SK-N-MC (cell line): ENCODE results near the gene CACNA1C.

Source experiments
- DNase-seq: peaks from one replicate; pipeline ENCODE4 v3.0.0-alpha.2; 2011; ENCODE audit warnings: low read depth, low spot score
- H3K27ac ChIP-seq: fragments of 200-600 bp; sonication (generic); 2 replicates; pipeline ENCODE4 v1.5.1; 2016; ENCODE audit warnings: mixed run types
- H3K36me3 ChIP-seq: fragments of 200-600 bp; sonication (generic); 2 replicates; pipeline ENCODE4 v1.6.1; 2017; ENCODE audit warnings: antibody characterized with exemption, low read length, mixed read lengths; ENCODE audit not compliant: insufficient read depth
- H3K4me3 ChIP-seq: fragments of 200-600 bp; sonication (generic); 2 replicates; pipeline ENCODE4 v1.5.1; 2016
- H3K9ac ChIP-seq: fragments of 200-600 bp; sonication (generic); 2 replicates; pipeline ENCODE4 v1.8.0; 2017; ENCODE audit warnings: mixed run types, mixed read lengths; ENCODE audit not compliant: insufficient read length
- H3K9me3 ChIP-seq: fragments of 200-600 bp; sonication (generic); 2 replicates; pipeline ENCODE4 v1.6.1; 2017; ENCODE audit warnings: low read depth, mild to moderate bottlenecking, antibody characterized with exemption, low read length, moderate library complexity, mixed read lengths
- EZH2 ChIP-seq: fragments of 200-600 bp; sonication (generic); IDR thresholded peaks from one replicate; pipeline ENCODE4 v1.6.1; 2017; ENCODE audit warnings: antibody characterized with exemption
- FOXP2 ChIP-seq: optimal IDR thresholded peaks from 2 replicates; pipeline ENCODE3; 2011; ENCODE audit warnings: mild to moderate bottlenecking, moderate library complexity; ENCODE audit not compliant: insufficient read depth; ENCODE audit errors: extremely low read length, control extremely low read depth
- POLR2AphosphoS5 ChIP-seq: IDR thresholded peaks from 2 replicates; pipeline ENCODE4 v1.6.1; 2012; ENCODE audit warnings: mild to moderate bottlenecking, low read depth, low read length, borderline replicate concordance

Gene CACNA1C

DNA sequence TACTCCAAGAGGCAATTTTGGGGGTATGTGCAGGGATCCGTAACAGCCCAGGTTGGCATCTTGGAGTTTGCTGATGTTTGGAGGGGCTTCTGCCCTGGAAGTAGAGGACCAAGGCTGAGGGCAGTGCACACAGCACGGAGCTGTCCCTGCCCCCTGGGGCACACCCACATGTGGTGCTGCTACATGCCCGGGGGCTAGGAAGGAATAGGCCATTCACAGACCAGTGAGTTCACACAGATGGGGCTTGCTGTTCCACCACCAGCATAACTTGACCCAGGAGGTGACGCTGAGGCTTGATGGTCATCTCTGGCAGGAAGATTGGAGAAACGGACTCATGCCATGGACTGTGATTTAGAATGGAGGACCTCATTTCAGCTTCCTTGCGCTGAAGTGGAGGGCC is 510.9 kb downstream of the CACNA1C start:
- DNase-seq, result no peak
- Histone ChIP-seq H3K27ac (no peak overlapping the region), H3K36me3 (no peaks in the 10 kb centered on the region), H3K9me3 (no peaks in the 10 kb centered on the region), H3K9ac (no peak overlapping the region), H3K4me3 (no peak overlapping the region)
- TF ChIP-seq FOXP2 (no peak), POLR2AphosphoS5 (no peak), EZH2 (no peak)

DNA sequence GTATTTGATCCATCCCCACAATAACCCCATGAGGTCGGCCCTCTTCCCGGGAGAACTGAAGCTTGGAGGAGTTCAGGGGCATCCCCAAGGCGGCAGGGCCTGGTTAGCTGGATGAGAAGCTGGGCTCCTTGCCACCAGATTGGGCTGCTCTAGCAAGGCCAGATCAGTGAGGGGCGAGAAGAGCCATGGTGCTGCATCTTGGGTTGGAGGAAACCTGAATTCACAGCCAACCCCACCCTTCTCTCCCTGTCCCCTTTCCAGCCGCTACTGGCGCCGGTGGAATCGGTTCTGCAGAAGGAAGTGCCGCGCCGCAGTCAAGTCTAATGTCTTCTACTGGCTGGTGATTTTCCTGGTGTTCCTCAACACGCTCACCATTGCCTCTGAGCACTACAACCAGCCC is 513.4 kb downstream of the CACNA1C start:
- no peaks in the 10 kb centered on the region for H3K36me3 ChIP-seq
- no peak overlapping the region for H3K9ac ChIP-seq
- H3K9me3 ChIP-seq, result no peaks in the 10 kb centered on the region
- TF ChIP-seq FOXP2 (no peak), POLR2AphosphoS5 (no peak), EZH2 (no peak)
- H3K27ac ChIP-seq, result no peak overlapping the region
- no peak overlapping the region for H3K4me3 ChIP-seq
- no peak for DNase-seq

DNA sequence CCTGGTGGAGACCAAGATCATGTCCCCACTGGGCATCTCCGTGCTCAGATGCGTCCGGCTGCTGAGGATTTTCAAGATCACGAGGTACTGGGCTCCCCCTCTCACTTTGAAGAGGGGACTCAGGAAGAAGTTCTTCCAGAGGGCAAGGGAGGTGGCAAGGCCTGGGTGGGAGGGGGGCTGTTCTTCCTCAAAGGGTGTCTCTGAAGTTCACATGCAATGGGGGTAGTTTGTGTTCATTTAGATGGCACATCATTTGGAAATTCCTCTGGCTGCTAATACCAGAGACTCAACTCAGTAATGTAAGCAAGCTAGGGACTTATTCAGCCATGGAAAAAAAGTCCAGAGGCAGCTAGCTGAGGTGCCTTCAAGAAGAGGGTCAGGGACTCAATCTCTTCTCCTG is 514.9 kb downstream of the CACNA1C start:
- Histone ChIP-seq H3K36me3 (no peaks in the 10 kb centered on the region), H3K4me3 (no peak overlapping the region), H3K9me3 (no peaks in the 10 kb centered on the region), H3K9ac (no peak overlapping the region), H3K27ac (no peak overlapping the region)
- DNase-seq, result no peak
- TF ChIP-seq FOXP2 (no peak), EZH2 (no peak), POLR2AphosphoS5 (no peak)

DNA sequence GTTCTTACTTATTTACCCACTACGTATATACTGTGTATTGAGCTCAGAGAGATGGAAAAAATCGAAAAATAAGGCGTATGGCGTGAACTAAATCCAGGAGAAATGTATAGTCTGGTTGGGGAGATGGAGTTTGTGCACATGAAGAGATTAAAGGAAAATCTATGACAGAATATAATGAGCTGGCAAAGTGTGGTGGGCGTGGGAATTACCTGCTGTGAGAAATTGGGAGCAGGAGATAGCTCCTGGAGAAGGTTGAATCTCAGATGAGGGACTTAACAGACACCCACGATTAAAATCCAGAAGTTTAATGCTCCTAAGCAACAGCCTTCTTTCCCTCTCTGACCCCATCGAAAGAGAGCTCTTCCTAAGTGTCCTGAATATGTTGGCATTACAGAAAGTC is 517.8 kb downstream of the CACNA1C start:
- no peak for DNase-seq
- no peak overlapping the region for H3K4me3 ChIP-seq
- H3K36me3 ChIP-seq, result no peaks in the 10 kb centered on the region
- H3K9ac ChIP-seq, result no peak overlapping the region
- TF ChIP-seq EZH2 (no peak), FOXP2 (no peak), POLR2AphosphoS5 (no peak)
- H3K9me3 ChIP-seq, result no peaks in the 10 kb centered on the region
- no peak overlapping the region for H3K27ac ChIP-seq

DNA sequence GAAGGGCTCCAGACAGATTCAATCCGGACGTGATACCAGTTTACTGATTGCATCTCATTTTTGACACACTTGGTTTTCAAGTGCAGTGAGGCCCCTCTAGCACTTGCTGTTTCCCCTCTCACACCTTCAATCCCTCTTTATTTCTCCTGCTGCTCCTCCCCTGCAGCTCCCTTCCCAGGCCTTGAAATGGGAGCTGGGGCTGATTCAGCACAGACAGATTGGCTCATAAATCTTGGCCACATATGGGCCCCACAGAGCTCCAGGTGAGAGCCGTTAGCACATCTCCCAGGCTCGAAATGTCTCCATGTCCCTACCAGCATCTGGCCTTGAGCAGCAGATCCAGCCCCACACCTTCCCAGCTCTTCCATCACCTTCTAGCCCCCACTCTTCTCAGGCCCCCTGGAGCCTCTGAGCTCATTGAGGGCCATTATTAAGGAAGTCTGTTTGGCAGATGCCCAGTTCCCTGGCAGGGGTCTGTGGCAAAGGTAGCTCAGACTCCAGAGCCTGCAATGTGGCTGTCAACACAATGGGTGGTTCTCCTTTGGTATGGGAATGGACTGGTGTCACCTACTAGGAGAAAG is 521.7 kb downstream of the CACNA1C start:
- H3K9ac ChIP-seq, result no peak overlapping the region
- no peak overlapping the region for H3K27ac ChIP-seq
- no peaks in the 10 kb centered on the region for H3K9me3 ChIP-seq
- H3K4me3 ChIP-seq, result no peak overlapping the region
- H3K36me3 ChIP-seq, result no peaks in the 10 kb centered on the region
- TF ChIP-seq EZH2 (no peak), POLR2AphosphoS5 (no peak), FOXP2 (no peak)
- DNase-seq, result no peak

DNA sequence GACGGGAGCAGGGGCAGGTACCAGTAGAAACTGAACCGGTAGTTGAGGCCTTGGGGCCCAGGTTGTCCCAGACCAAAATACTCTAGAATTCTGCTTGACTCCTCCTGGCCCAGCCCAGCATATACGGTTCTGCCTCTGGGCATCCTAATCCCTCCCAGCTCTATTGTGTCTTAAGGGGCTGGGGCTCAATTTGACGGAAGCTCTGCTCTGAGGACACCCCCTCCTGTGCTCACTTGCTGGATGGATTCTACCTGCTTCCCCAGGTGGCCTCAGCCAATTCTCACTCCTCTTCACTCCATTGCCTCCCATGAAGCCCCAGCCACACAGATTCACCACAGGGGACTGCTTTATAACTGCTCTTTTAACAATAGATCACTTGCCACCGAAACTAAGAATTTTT is 522.5 kb downstream of the CACNA1C start:
- Histone ChIP-seq H3K9me3 (no peaks in the 10 kb centered on the region), H3K36me3 (no peaks in the 10 kb centered on the region), H3K27ac (no peak overlapping the region), H3K4me3 (no peak overlapping the region), H3K9ac (no peak overlapping the region)
- TF ChIP-seq FOXP2, result no peak
- no peak for TF ChIP-seq POLR2AphosphoS5
- no peak for TF ChIP-seq EZH2
- no peak for DNase-seq

DNA sequence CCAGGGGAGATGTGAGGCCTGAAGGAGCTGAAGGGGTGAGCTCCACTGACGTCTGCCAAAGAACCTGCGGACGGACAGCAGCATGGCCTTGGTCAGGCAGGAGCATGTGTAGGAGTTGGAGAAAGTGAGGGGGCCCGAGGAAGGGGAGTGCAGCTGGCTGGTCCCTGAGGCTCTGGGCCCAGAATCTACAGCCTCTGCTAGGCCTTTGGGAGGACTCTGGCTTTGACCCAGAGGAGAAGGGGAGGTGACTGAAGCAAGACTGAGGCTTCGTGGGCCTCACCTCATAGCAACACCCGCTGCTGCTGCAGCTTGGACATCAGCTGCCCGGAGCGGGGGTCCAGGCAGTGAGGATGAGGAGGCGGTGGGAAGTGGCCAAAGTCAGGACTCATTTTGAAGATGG is 525.4 kb downstream of the CACNA1C start:
- Histone ChIP-seq H3K9ac (no peak overlapping the region), H3K36me3 (no peaks in the 10 kb centered on the region), H3K9me3 (no peaks in the 10 kb centered on the region), H3K4me3 (no peak overlapping the region), H3K27ac (no peak overlapping the region)
- no peak for DNase-seq
- TF ChIP-seq FOXP2 (no peak), POLR2AphosphoS5 (no peak), EZH2 (no peak)

DNA sequence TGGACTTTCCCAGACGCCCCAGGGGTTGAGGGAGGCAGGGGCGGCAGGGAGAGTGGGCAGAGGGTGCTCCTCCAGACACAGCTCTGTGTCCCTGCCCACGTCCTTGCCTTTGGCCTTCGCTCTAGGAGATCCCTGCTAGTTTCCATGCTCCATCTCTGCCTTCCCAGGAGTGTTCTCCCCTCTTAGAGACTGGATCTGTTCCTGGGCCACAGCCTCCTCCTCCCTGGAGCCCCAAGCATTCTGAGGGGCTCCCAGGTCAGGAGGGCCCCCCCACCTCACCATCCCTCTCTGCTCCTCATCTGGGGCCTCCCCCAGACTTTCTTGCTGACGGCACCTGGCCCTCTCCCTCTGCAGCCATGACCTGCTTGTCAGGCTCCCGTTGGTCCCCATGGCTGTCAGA is 526.0 kb downstream of the CACNA1C start:
- Histone ChIP-seq H3K4me3 (no peak overlapping the region), H3K9ac (no peak overlapping the region), H3K27ac (no peak overlapping the region), H3K36me3 (no peaks in the 10 kb centered on the region), H3K9me3 (no peaks in the 10 kb centered on the region)
- no peak for DNase-seq
- TF ChIP-seq EZH2 (no peak), POLR2AphosphoS5 (no peak), FOXP2 (no peak)

DNA sequence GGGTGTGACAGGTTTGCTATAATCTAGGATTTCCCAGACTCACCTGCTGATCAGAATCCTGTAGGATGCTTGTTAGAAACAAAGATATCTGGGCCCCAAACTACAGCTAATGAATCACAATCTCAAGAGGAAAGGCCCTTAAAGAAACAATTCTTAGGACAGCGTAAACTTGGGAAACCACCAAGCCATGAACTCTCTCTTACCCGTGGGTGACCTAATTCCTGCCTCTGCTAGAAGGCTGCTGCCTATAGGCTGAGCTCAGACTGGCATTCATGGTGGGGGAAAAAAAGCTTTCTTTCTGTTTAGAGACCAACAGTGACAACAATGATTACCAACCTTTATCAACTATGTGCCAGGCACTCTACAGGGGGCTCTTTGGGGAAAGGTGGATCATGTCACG is 528.0 kb downstream of the CACNA1C start:
- H3K27ac ChIP-seq, result no peak overlapping the region
- no peak for DNase-seq
- no peak overlapping the region for H3K9ac ChIP-seq
- H3K4me3 ChIP-seq, result no peak overlapping the region
- no peaks in the 10 kb centered on the region for H3K36me3 ChIP-seq
- no peaks in the 10 kb centered on the region for H3K9me3 ChIP-seq
- TF ChIP-seq POLR2AphosphoS5, result no peak
- TF ChIP-seq FOXP2, result no peak
- no peak for TF ChIP-seq EZH2
